ENCODE results near the gene CHMP3.
A peak's percentile ranks its signal among the peaks of the same experiment; 100 is the strongest.

Gene CHMP3

GRCh38 chr2:86464652-86465051 is 98.6 kb downstream of the CHMP3 start:
- DNase-seq: peak; percentile 56

- DNase-seq: no peak
Observed at GRCh38 chr2:86461042-86461743, 102.0 kb downstream of the CHMP3 start.

- DNase-seq: no peak
Observed at GRCh38 chr2:86455181-86455580, 108.1 kb downstream of the CHMP3 start.

GRCh38 chr2:86454238-86454637 is 109.0 kb downstream of the CHMP3 start:
- no peak for DNase-seq

GRCh38 chr2:86453836-86454235 is 109.4 kb downstream of the CHMP3 start:
- peak; percentile 52 for DNase-seq
